CD4-positive, alpha-beta T cell (primary cell): ENCODE data around the gene ADSS1. TPM values are rescaled to one million over a fixed set of nuclear protein-coding genes. Genes with fewer than 3 reads are reported as not detected.

Experiments
- ATAC-seq: fragments of 200-7000 bp; cut with Tn5 transposase; one replicate; pipeline ENCODE4 v1.10.0; 2022; ENCODE audit warnings: mild to moderate bottlenecking; ENCODE audit not compliant: poor library complexity
- CTCF ChIA-PET: fragments of 350-600 bp; sonication (Branson Sonifier 250); formaldehyde crosslinking; loops from one replicate; lab custom pipeline; 2021; ENCODE audit warnings: antibody characterized with exemption, inconsistent platforms; lab: Charles Lee
- POLR2A ChIA-PET: fragments of 350-600 bp; sonication (Branson Sonifier 250); formaldehyde crosslinking; loops from one replicate; lab custom pipeline; 2021; ENCODE audit warnings: antibody characterized with exemption, inconsistent platforms; lab: Charles Lee
- DNase-seq, 14 experiments: peaks; one replicate each; pipeline ENCODE4 v3.0.0-alpha.2; 2013 to 2020; ENCODE audit warnings: mixed read lengths in 2 of 14
- H3K27ac ChIP-seq, 2 donors: one replicate each; pipeline versions ENCODE4 v1.5.1 to v1.7.0; 2013; ENCODE audit warnings: low read length in 2 of 2, low read depth in 1 of 2, mild to moderate bottlenecking in 1 of 2
- H3K27me3 ChIP-seq, 2 experiments: 1 replicate in 1 of 2; 2 replicates in 1 of 2; pipeline versions ENCODE4 v1.6.1 to v1.7.0; 2013; ENCODE audit warnings: low read length in 2 of 2, control low read depth in 1 of 2, mild to moderate bottlenecking in 1 of 2, moderate library complexity in 1 of 2; ENCODE audit not compliant: insufficient read depth in 2 of 2, control insufficient read depth in 1 of 2
- H3K36me3 ChIP-seq: one replicate; pipeline ENCODE4 v1.6.1; 2013; ENCODE audit warnings: low read length, control low read depth; ENCODE audit not compliant: insufficient read depth
- H3K4me1 ChIP-seq: one replicate; pipeline ENCODE4 v1.6.1; 2013; ENCODE audit warnings: low read length, control low read depth; ENCODE audit not compliant: insufficient read depth
- H3K4me3 ChIP-seq: one replicate; pipeline ENCODE4 v1.5.1; 2013; ENCODE audit warnings: mild to moderate bottlenecking, low read length, moderate library complexity
- H3K9me3 ChIP-seq, 2 experiments: 1 replicate in 1 of 2; 2 replicates in 1 of 2; pipeline versions ENCODE4 v1.6.1 to v1.7.0; 2013; ENCODE audit warnings: low read length in 2 of 2, mild to moderate bottlenecking in 2 of 2, control low read depth in 1 of 2, moderate library complexity in 1 of 2; ENCODE audit not compliant: control insufficient read depth in 1 of 2, insufficient read depth in 1 of 2
- H3K27ac Mint-ChIP-seq: one replicate; pipeline ENCODE4 v1.8.0; 2020; ENCODE audit warnings: mixed read lengths
- H3K27me3 Mint-ChIP-seq: one replicate; pipeline ENCODE4 v1.8.0; 2021; ENCODE audit warnings: mixed read lengths
- H3K36me3 Mint-ChIP-seq: one replicate; pipeline ENCODE4 v1.8.0; 2021; ENCODE audit warnings: low read depth, mixed read lengths
- H3K4me1 Mint-ChIP-seq: one replicate; pipeline ENCODE4 v1.8.0; 2021; ENCODE audit warnings: low read depth, mixed read lengths
- H3K4me3 Mint-ChIP-seq: one replicate; pipeline ENCODE4 v1.8.0; 2020; ENCODE audit warnings: mild to moderate bottlenecking, mixed read lengths
- H3K9me3 Mint-ChIP-seq: one replicate; pipeline ENCODE4 v1.8.0; 2020; ENCODE audit warnings: mixed read lengths
- intact Hi-C, 2 experiments: fragments of 100-400 bp; cut with DNase I in 1 of 2; cut with micrococcal nuclease in 1 of 2; formaldehyde crosslinking; loops; one replicate each; pipeline versions ENCODE4 v1.15.1 to v1.9.0; 2023 to 2025; cut with DNase I, micrococcal nuclease
- total RNA-seq, 174 experiments: library from RNA in 2 of 174; stranded (reverse) in 2 of 174; gene quantifications; one replicate each; pipeline ENCODE4 v1.2.3 and lab custom pipeline; 2021 to 2026
- TF ChIP-seq, protein P1 (sequence below): fragments of 200-600 bp; IDR thresholded peaks from one replicate; pipeline ENCODE4 v1.8.0; 2022; ENCODE audit warnings: antibody characterized with exemption, mild to moderate bottlenecking

Gene ADSS1
- total RNA-seq, 2 experiments from 2014 or later = 2.0 to 2.7 TPM

DNA sequence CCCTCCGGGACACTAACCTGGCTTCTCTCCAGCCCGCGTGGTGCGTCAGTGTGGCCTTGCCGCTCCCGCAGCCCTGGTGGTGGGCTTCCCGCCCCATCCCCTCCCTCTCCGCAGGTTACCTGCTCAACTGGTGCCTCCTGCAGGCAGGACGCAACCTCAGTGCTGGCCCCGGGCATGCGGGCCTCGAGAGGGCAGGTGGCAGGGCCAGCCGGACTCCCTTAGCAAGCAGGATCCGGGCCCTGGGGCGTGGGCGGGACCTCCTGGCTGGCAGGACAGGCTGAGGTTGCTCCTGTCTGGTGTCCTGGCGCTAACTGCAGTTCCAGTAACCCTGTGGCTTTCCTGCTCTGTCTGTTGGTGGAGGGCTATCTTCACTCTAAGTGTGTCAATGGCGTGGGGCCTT is 8.6 kb upstream of the ADSS1 start:
- Mint-ChIP-seq H3K36me3 (peaks cover 25% of the 10 kb centered on the region), H3K4me3 (no peak overlapping the region), H3K4me1 (no peaks in the 10 kb centered on the region), H3K27ac (no peak overlapping the region), H3K27me3 (no peaks in the 10 kb centered on the region), H3K9me3 (no peaks in the 10 kb centered on the region)
- POLR2A ChIA-PET = no interaction called here
- H3K27ac ChIP-seq = no peak overlapping the region
- H3K36me3 ChIP-seq = peaks cover 57% of the 10 kb centered on the region
- CTCF ChIA-PET = no interaction called here
- TF ChIP-seq, protein P1, sequence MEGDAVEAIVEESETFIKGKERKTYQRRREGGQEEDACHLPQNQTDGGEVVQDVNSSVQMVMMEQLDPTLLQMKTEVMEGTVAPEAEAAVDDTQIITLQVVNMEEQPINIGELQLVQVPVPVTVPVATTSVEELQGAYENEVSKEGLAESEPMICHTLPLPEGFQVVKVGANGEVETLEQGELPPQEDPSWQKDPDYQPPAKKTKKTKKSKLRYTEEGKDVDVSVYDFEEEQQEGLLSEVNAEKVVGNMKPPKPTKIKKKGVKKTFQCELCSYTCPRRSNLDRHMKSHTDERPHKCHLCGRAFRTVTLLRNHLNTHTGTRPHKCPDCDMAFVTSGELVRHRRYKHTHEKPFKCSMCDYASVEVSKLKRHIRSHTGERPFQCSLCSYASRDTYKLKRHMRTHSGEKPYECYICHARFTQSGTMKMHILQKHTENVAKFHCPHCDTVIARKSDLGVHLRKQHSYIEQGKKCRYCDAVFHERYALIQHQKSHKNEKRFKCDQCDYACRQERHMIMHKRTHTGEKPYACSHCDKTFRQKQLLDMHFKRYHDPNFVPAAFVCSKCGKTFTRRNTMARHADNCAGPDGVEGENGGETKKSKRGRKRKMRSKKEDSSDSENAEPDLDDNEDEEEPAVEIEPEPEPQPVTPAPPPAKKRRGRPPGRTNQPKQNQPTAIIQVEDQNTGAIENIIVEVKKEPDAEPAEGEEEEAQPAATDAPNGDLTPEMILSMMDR = no peak
- H3K4me3 ChIP-seq = no peak overlapping the region
- DNase-seq = no peak
- H3K27me3 ChIP-seq = no peaks in the 10 kb centered on the region
- no peak for ATAC-seq
- no peaks in the 10 kb centered on the region for H3K9me3 ChIP-seq
- intact Hi-C loops = no loop called here
- H3K4me1 ChIP-seq = no peaks in the 10 kb centered on the region

- POLR2A ChIA-PET = no interaction called here
These were observed 8.2 kb upstream of the ADSS1 start for GRCh38 chr14:104715871-104716270.

GRCh38 chr14:104717137-104717536 is 6.9 kb upstream of the ADSS1 start:
- Mint-ChIP-seq H3K27me3 (no peaks in the 10 kb centered on the region), H3K9me3 (no peaks in the 10 kb centered on the region), H3K4me1 (no peaks in the 10 kb centered on the region), H3K27ac (no peak overlapping the region), H3K36me3 (peaks cover 25% of the 10 kb centered on the region), H3K4me3 (no peak overlapping the region)
- no peaks in the 10 kb centered on the region for H3K9me3 ChIP-seq
- no peaks in the 10 kb centered on the region for H3K27me3 ChIP-seq
- intact Hi-C loops = no loop called here
- H3K36me3 ChIP-seq = peaks cover 40% of the 10 kb centered on the region
- CTCF ChIA-PET = no interaction called here
- no peak overlapping the region for H3K27ac ChIP-seq
- H3K4me1 ChIP-seq = no peaks in the 10 kb centered on the region
- DNase-seq (no peak), ATAC-seq (no peak)
- TF ChIP-seq, protein P1 = no peak
- no peak overlapping the region for H3K4me3 ChIP-seq
- POLR2A ChIA-PET = no interaction called here

More at GRCh38 chr14:104715871-104716270, 8.2 kb upstream of the ADSS1 start:
- no peaks in the 10 kb centered on the region for H3K27me3 ChIP-seq
- Mint-ChIP-seq H3K4me3 (no peak overlapping the region), H3K9me3 (no peaks in the 10 kb centered on the region), H3K36me3 (peaks cover 25% of the 10 kb centered on the region), H3K27me3 (no peaks in the 10 kb centered on the region), H3K27ac (no peak overlapping the region), H3K4me1 (no peaks in the 10 kb centered on the region)
- CTCF ChIA-PET = no interaction called here
- DNase-seq = no peak
- no peak for ATAC-seq
- no peak overlapping the region for H3K27ac ChIP-seq
- no peaks in the 10 kb centered on the region for H3K9me3 ChIP-seq
- peaks cover 53% of the 10 kb centered on the region for H3K36me3 ChIP-seq
- no peak overlapping the region for H3K4me3 ChIP-seq
- no peaks in the 10 kb centered on the region for H3K4me1 ChIP-seq
- TF ChIP-seq, protein P1 = no peak
- intact Hi-C loops = no loop called here
